K562 (cell line): Measurements from ENCODE around the gene FAM47B. TPM values are rescaled to one million over a fixed set of nuclear protein-coding genes. Genes with fewer than 3 reads are reported as not detected.

Source experiments
- ATAC-seq: fragments of 200-7000 bp; cut with Tn5 transposase; 3 replicates; pipeline ENCODE4 v1.9.1; 2020; ENCODE audit warnings: moderate library complexity
- BruUV-seq: library from RNA; stranded (reverse); fragments of 400-500 nt; replicated peaks from 2 replicates; lab custom pipeline; 2021; lab: Mats Ljungman, UMichigan
- CTCF ChIA-PET: fragments of 300-600 bp; formaldehyde crosslinking; extraction: SDS; loops from one replicate; lab custom pipeline; 2021; ENCODE audit warnings: low intra/inter-chr PET ratio; lab: Yijun Ruan, JAX
- POLR2A ChIA-PET: fragments of 300-600, 350-650 bp; sonication (Branson Sonifier 250); formaldehyde crosslinking; extraction: SDS; loops from one replicate; lab custom pipeline; 2021; ENCODE audit warnings: antibody characterized with exemption, inconsistent platforms; lab: Yijun Ruan, JAX
- DNase-seq, 4 experiments: peaks; one replicate each; pipeline versions ENCODE4 v3.0.0 to v3.0.0-alpha.2; 2011 to 2018; ENCODE audit warnings: low spot score in 3 of 4, mixed read lengths in 3 of 4; ENCODE audit errors: extremely low read depth in 1 of 4
- FAIRE-seq: peaks from 2 replicates; lab custom pipeline; 2011; peaks lifted over from hg19 to GRCh38; lab: Jason Lieb, UNC
- H2AFZ ChIP-seq: 2 replicates; pipeline ENCODE4 v1.6.0; 2011; ENCODE audit warnings: low read depth, low read length, control low read depth, inconsistent platforms
- H3K27ac ChIP-seq: fragments of 200-600 bp; 3 replicates; pipeline ENCODE4 v1.8.0; 2011; ENCODE audit warnings: low read depth, mild to moderate bottlenecking, control low read depth, inconsistent platforms, low read length, moderate library complexity, mixed read lengths; ENCODE audit errors: extremely low read depth
- H3K27me3 ChIP-seq, 2 experiments: fragments of 300-600 bp in 1 of 2; 2 replicates in 1 of 2; 3 replicates in 1 of 2; pipeline versions ENCODE4 v1.6.0 to v1.8.0; 2011; ENCODE audit warnings: inconsistent platforms in 2 of 2, low read length in 2 of 2, mild to moderate bottlenecking in 1 of 2, mixed read lengths in 1 of 2, moderate library complexity in 1 of 2; ENCODE audit not compliant: control insufficient read depth in 2 of 2, insufficient read depth in 2 of 2
- H3K36me3 ChIP-seq: fragments of 300-600 bp; 3 replicates; pipeline ENCODE4 v1.8.0; 2011; ENCODE audit warnings: mild to moderate bottlenecking, low read length, inconsistent platforms; ENCODE audit not compliant: control insufficient read depth, insufficient read depth
- H3K4me1 ChIP-seq, 2 experiments: fragments of 200-600 bp in 1 of 2; replicated peaks in 1 of 2; 2 replicates in 1 of 2; 3 replicates in 1 of 2; pipeline versions ENCODE4 v1.5.1 to v1.8.0; 2011; ENCODE audit warnings: inconsistent platforms in 2 of 2, low read length in 2 of 2, mild to moderate bottlenecking in 1 of 2, mixed read lengths in 1 of 2, moderate library complexity in 1 of 2; ENCODE audit not compliant: control insufficient read depth in 2 of 2, insufficient read depth in 2 of 2
- H3K4me2 ChIP-seq: 2 replicates; pipeline ENCODE4 v1.6.1; 2011; ENCODE audit warnings: low read length, control low read depth, inconsistent platforms, mixed read lengths; ENCODE audit not compliant: insufficient read depth
- H3K4me3 ChIP-seq: fragments of 200-600 bp; sonication (generic), shearing (Covaris generic); 2 replicates; pipeline ENCODE4 v1.5.1; 2016; ENCODE audit warnings: control low read depth, inconsistent platforms
- H3K79me2 ChIP-seq: fragments of 200-600 bp; 3 replicates; pipeline ENCODE4 v1.8.0; 2011; ENCODE audit warnings: low read length, inconsistent platforms; ENCODE audit not compliant: control insufficient read depth, insufficient read depth
- H3K9ac ChIP-seq, 2 experiments: 2 replicates each; pipeline versions ENCODE4 v1.6.0 to v1.6.1; 2011; ENCODE audit warnings: low read depth in 2 of 2, low read length in 2 of 2, control low read depth in 1 of 2, inconsistent platforms in 1 of 2, mild to moderate bottlenecking in 1 of 2, mixed read lengths in 1 of 2; ENCODE audit not compliant: insufficient read depth in 1 of 2
- H3K9me1 ChIP-seq: one replicate; pipeline ENCODE4 v1.6.0; 2011; ENCODE audit warnings: inconsistent platforms, mild to moderate bottlenecking, low read length, moderate library complexity; ENCODE audit not compliant: control insufficient read depth, insufficient read depth
- H3K9me3 ChIP-seq: replicated peaks from 2 replicates; pipeline ENCODE4 v1.5.1; 2011; ENCODE audit warnings: low read depth, low read length, inconsistent platforms; ENCODE audit not compliant: control insufficient read depth, insufficient read depth
- H4K20me1 ChIP-seq: replicated peaks from 2 replicates; pipeline ENCODE4 v1.6.1; 2011; ENCODE audit warnings: low read length, inconsistent platforms, mixed read lengths; ENCODE audit not compliant: control insufficient read depth, insufficient read depth
- E2F3 ChIP-seq: fragments of 250-450 bp; sonication (Bioruptor Pico); IDR thresholded peaks from 2 replicates; pipeline ENCODE4 v1.4.0; 2020; ENCODE audit warnings: mild to moderate bottlenecking
- FOS ChIP-seq: IDR thresholded peaks from 3 replicates; pipeline ENCODE4 v1.6.1; 2011; ENCODE audit not compliant: insufficient read length; ENCODE audit errors: extremely low read depth
- SMC3 ChIP-seq: conservative IDR thresholded peaks from 2 replicates; pipeline ENCODE4 v1.6.1; 2011; ENCODE audit warnings: low read depth, low read length, improper control_type of control experiment; ENCODE audit not compliant: insufficient read depth
- USF2 ChIP-seq: sonication (generic); formaldehyde crosslinking; IDR thresholded peaks from 2 replicates; pipeline ENCODE4 v1.5.0; 2020; ENCODE audit warnings: missing genetic modification reagents
- ZNF512 ChIP-seq: IDR thresholded peaks from 2 replicates; pipeline ENCODE4 v1.6.1; 2016; ENCODE audit warnings: missing genetic modification characterization, missing compliant biosample characterization
- ZNF639 ChIP-seq, 2 experiments: fragments of 200-800 bp in 1 of 2; sonication (Bioruptor generic) in 1 of 2; sonication (generic) in 1 of 2; formaldehyde crosslinking in 1 of 2; IDR thresholded peaks in 1 of 2; conservative IDR thresholded peaks in 1 of 2; 2 replicates each; pipeline versions ENCODE4 v1.5.0 to v1.6.1; 2016 to 2020; ENCODE audit warnings: missing compliant biosample characterization in 1 of 2, missing genetic modification characterization in 1 of 2, missing genetic modification reagents in 1 of 2
- WGBS: fragments of 100-300 bp; shearing (Covaris generic); methylation state at CpG from one replicate; pipeline ENCODE4 v1.1.6; 2016; ENCODE audit warnings: low coverage, mixed read lengths; ENCODE audit not compliant: insufficient coverage; ENCODE audit errors: missing lambda C conversion rate; 5-methylcytosine and 5-hydroxymethylcytosine counted together
- in situ Hi-C: fragments of 300-500 bp; cut with MboI; formaldehyde crosslinking; loops from 4 replicates; pipeline ENCODE4 v1.15.0; 2018; ENCODE audit warnings: inconsistent platforms, mixed read lengths
- intact Hi-C: fragments of 100-400 bp; cut with micrococcal nuclease; formaldehyde crosslinking; loops from 2 replicates; pipeline ENCODE4 v1.14.2; 2022
- polyA plus RNA-seq, 8 experiments: library from polyadenylated mRNA; depleted of rRNA in 4 of 8; stranded (reverse) in 5 of 8; unstranded in 3 of 8; fragments of >200 nt; fragmentation: Nextera tagmentation in 2 of 8; fragmentation: Illumina TruSeq in 1 of 8; extraction: Ambion mirVana in 2 of 8; extraction: Trizol in 1 of 8; gene quantifications; 2 replicates each; pipeline versions ENCODE4 v1.2.1 to v1.2.3, GENCODE V29; 2011 to 2014; ENCODE audit warnings: inconsistent platforms in 1 of 8, missing spikeins in 1 of 8
- total RNA-seq, 7 experiments: library from RNA; depleted of rRNA in 6 of 7; stranded (reverse); fragments of >200 nt in 6 of 7; fragmentation: Illumina TruSeq in 2 of 7; extraction: Trizol in 2 of 7; gene quantifications; 2 replicates each; pipeline versions ENCODE4 v1.2.1 to v1.2.3, GENCODE V29; 2011 to 2021; ENCODE audit warnings: low replicate concordance in 1 of 7

The FAM47B gene
- total and polyA plus RNA-seq, 9 of the 15 experiments (the other 6 are each of a cell fraction or from before 2014, with no cell fraction given), result not detected

GRCh38 chrX:34972206-34972605 is 29.6 kb downstream of the FAM47B start:
- H4K20me1 ChIP-seq, result no peaks in the 10 kb centered on the region
- intact Hi-C loops (no loop called here), in situ Hi-C loops (no loop called here)
- no peak overlapping the region for H3K4me3 ChIP-seq
- H3K4me2 ChIP-seq, result no peak overlapping the region
- no peak for DNase-seq
- no peaks in the 10 kb centered on the region; the same call in 1 of the 2 replicates for H3K9me3 ChIP-seq
- ATAC-seq, result no peak
- FAIRE-seq, result no peak
- CTCF ChIA-PET, result no interaction called here
- H3K79me2 ChIP-seq, result no peaks in the 10 kb centered on the region
- H3K9ac ChIP-seq, result no peak overlapping the region
- TF ChIP-seq USF2 (CRISPR knock-in tag) (no peak), SMC3 (no peak), ZNF639 (CRISPR knock-in tag; conservative IDR thresholded peaks at IDR 0.05 in 1 of 2, IDR thresholded peaks at IDR 0.05 in 1 of 2) (no peak), E2F3 (CRISPR knock-in tag) (no peak), ZNF512 (tag) (no peak), FOS (no peak)
- H3K4me1 ChIP-seq, result no peaks in the 10 kb centered on the region
- H3K27ac ChIP-seq, result no peak overlapping the region
- WGBS, result 0% methylated on average over 3 of the region's 3 CpGs
- H3K36me3 ChIP-seq, result no peaks in the 10 kb centered on the region
- BruUV-seq, result no TSS peak
- POLR2A ChIA-PET, result no interaction called here
- no peak overlapping the region for H2AFZ ChIP-seq
- H3K27me3 ChIP-seq, result no peaks in the 10 kb centered on the region
- H3K9me1 ChIP-seq, result no peaks in the 10 kb centered on the region
